Suprapubic skin (tissue), 4 donors: ENCODE measurements around the gene OGG1. TPM values are rescaled to one million over a fixed set of nuclear protein-coding genes. Genes with fewer than 3 reads are reported as not detected.

ENCODE experiments used
- DNase-seq, 2 donors: peaks; one replicate each; pipeline ENCODE4 v3.0.0-alpha.2; 2019; ENCODE audit warnings: low spot score in 2 of 2
- H3K27ac ChIP-seq: fragments of 200-600 bp; sonication (generic); one replicate; pipeline ENCODE4 v1.5.1; 2019
- H3K27me3 ChIP-seq: fragments of 200-600 bp; sonication (generic); one replicate; pipeline ENCODE4 v1.5.1; 2019
- H3K36me3 ChIP-seq: fragments of 200-600 bp; sonication (generic); one replicate; pipeline ENCODE4 v1.5.1; 2019
- H3K4me1 ChIP-seq: fragments of 200-600 bp; sonication (generic); one replicate; pipeline ENCODE4 v1.5.1; 2019
- H3K4me3 ChIP-seq: fragments of 200-600 bp; sonication (generic); one replicate; pipeline ENCODE4 v1.5.1; 2019; ENCODE audit warnings: mild to moderate bottlenecking
- H3K9me3 ChIP-seq: fragments of 200-600 bp; sonication (generic); one replicate; pipeline ENCODE4 v1.5.1; 2019
- EP300 ChIP-seq: sonication (generic); formaldehyde crosslinking; IDR thresholded peaks from one replicate; pipeline ENCODE4 v1.6.1; 2017; ENCODE audit warnings: antibody characterized with exemption
- POLR2A ChIP-seq, 2 donors: fragments of 450-650 bp; IDR thresholded peaks; one replicate each; pipeline ENCODE4 v1.6.1; 2017; ENCODE audit warnings: antibody characterized with exemption in 2 of 2, mild to moderate bottlenecking in 2 of 2, moderate library complexity in 2 of 2
- POLR2AphosphoS5 ChIP-seq, 3 donors: sonication (generic); formaldehyde crosslinking; IDR thresholded peaks; one replicate each; pipeline ENCODE4 v1.6.1; 2017; ENCODE audit warnings: antibody characterized with exemption in 3 of 3
- WGBS: methylation state at CpG from one replicate; pipeline ENCODE4 v1.1.5; 2018; 5-methylcytosine and 5-hydroxymethylcytosine counted together
- total RNA-seq, 4 donors: library from RNA; depleted of rRNA; stranded (reverse); fragments of >200 nt; gene quantifications; one replicate each; pipeline ENCODE4 v1.1.0, GENCODE V29; 2016
- TF ChIP-seq, protein P1 (sequence below), 2 donors: fragments of 200-600 bp in 1 of 2; fragments of 450-650 bp in 1 of 2; sonication (generic) in 1 of 2; IDR thresholded peaks; one replicate each; pipeline ENCODE4 v1.5.1; 2016 to 2019; ENCODE audit warnings: antibody characterized with exemption in 2 of 2, mild to moderate bottlenecking in 1 of 2, moderate library complexity in 1 of 2

OGG1 gene
- total RNA-seq, 4 donors from 2014 or later: 15.7 to 29.6 (median 25.5) TPM

DNA sequence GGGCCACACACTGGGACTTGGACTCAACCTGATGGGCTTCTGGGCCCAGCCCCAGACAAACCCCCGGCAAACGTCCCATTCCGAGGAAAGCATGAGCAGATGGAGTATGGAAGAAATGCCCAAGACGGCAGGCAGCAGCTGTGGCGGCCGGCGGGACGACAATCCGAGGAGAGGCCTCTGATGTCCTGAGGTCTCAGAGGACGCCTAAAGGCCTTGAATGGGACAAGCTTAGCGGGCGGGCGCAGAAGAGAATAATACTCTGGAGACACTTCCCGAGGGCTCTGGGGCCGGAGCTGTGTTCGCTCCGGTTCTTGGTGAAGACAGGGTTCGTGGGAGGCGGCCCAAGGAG lies 482 bp upstream of the OGG1 start:
- Histone ChIP-seq H3K36me3 (peaks cover 60% of the 10 kb centered on the region), H3K4me1 (peaks cover 32% of the 10 kb centered on the region), H3K27ac (peak overlapping the region; percentile 90), H3K9me3 (no peaks in the 10 kb centered on the region), H3K27me3 (no peaks in the 10 kb centered on the region), H3K4me3 (peak overlapping the region; percentile 74)
- WGBS: 5% methylated on average over 17 of the region's 19 CpGs
- DNase-seq: no peak
- TF ChIP-seq, protein P1, sequence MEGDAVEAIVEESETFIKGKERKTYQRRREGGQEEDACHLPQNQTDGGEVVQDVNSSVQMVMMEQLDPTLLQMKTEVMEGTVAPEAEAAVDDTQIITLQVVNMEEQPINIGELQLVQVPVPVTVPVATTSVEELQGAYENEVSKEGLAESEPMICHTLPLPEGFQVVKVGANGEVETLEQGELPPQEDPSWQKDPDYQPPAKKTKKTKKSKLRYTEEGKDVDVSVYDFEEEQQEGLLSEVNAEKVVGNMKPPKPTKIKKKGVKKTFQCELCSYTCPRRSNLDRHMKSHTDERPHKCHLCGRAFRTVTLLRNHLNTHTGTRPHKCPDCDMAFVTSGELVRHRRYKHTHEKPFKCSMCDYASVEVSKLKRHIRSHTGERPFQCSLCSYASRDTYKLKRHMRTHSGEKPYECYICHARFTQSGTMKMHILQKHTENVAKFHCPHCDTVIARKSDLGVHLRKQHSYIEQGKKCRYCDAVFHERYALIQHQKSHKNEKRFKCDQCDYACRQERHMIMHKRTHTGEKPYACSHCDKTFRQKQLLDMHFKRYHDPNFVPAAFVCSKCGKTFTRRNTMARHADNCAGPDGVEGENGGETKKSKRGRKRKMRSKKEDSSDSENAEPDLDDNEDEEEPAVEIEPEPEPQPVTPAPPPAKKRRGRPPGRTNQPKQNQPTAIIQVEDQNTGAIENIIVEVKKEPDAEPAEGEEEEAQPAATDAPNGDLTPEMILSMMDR (IDR thresholded peaks at IDR 0.05): no peak
- TF ChIP-seq POLR2A (IDR thresholded peaks at IDR 0.05): no peak
- TF ChIP-seq POLR2AphosphoS5 (IDR thresholded peaks at IDR 0.05): no peak
- TF ChIP-seq EP300: no peak

DNA sequence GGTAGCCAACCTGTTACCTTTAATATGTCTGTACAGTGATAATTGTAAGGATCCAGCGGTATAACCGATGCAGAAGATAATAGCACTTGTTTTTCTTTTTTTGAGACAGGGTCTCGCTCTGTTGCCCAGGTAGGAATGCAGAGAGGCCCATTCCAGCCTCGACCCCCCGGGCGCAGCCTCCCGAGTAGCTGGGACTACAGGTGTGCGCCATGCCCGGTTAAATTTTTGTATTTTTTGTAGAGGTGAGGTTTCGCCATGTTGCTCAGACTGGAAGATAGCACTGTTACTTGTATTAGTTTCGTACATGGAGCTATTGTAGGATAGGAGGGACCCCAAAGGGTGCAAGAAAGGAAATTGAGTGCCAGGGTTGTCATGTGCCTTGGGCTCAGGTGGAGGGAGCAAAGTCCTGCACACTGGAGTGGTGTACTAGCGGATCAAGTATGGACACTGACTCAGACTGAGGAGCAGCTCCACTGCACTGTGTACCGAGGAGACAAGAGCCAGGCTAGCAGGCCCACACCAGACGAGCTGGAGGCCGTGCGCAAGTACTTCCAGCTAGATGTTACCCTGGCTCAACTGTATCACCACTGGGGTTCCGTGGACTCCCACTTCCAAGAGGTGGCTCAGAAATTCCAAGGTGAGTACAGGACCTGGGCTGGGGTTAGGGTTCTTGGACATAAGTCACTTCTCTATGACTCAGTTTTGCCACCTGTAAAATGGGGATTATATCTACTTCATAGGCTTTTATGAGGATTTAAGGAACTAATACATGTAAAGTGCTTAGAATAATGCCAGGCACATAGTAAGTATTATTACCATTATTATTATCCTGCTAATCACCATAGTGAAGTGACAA lies 1.0 kb downstream of the OGG1 start:
- no peak for TF ChIP-seq EP300
- TF ChIP-seq POLR2AphosphoS5 (IDR thresholded peaks at IDR 0.05): no peak
- Histone ChIP-seq H3K36me3 (peaks cover 45% of the 10 kb centered on the region), H3K9me3 (no peaks in the 10 kb centered on the region), H3K4me1 (peaks cover 46% of the 10 kb centered on the region), H3K4me3 (peak overlapping the region; percentile 74), H3K27me3 (no peaks in the 10 kb centered on the region), H3K27ac (peak overlapping the region; percentile 90)
- no peak for DNase-seq
- WGBS: 33% methylated on average over 17 of the region's 17 CpGs

DNA sequence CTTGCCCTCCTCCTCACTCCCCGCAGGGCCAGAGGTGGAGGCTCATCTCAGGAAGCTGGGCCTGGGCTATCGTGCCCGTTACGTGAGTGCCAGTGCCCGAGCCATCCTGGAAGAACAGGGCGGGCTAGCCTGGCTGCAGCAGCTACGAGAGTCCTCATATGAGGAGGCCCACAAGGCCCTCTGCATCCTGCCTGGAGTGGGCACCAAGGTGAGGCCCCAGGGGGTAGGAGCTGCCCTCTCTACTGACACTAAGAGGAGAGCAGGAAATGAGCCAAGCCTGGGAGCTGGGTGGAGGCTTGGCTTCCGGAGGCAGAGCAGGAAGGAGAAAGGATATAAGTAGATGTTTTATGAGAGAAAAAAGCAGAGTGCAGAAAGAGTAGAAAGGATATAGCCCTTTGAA lies 4.9 kb downstream of the OGG1 start:
- TF ChIP-seq EP300 (no peak), POLR2AphosphoS5 (IDR thresholded peaks at IDR 0.05) (no peak), POLR2A (IDR thresholded peaks at IDR 0.05) (no peak)
- TF ChIP-seq, protein P1 (IDR thresholded peaks at IDR 0.05): no peak
- Histone ChIP-seq H3K36me3 (peaks cover 58% of the 10 kb centered on the region), H3K4me1 (peaks cover 38% of the 10 kb centered on the region), H3K27ac (peak overlapping the region; percentile 45), H3K27me3 (no peaks in the 10 kb centered on the region), H3K9me3 (no peaks in the 10 kb centered on the region), H3K4me3 (no peak overlapping the region)
- DNase-seq: no peak
- 53% methylated on average over 8 of the region's 8 CpGs for WGBS

DNA sequence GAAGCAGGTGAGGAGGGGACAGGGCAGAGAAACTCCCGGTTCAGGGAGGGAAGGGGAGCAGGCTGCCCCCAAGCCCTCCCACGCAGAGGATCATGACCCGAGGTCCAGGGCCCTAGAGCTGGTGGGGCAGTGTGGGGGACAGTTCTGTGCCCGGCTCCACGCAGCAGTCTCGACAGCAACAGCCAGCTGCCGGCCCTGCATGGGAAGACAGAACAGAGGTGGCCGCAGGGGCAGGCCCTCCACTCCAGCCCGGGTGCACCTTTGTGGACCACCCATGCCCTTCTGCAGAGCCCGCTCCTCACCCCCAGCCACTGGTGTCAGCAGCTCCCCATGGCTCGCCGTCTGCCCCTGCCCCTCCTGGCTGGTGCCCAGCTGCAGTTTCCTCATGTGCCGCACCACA lies 7.7 kb downstream of the OGG1 start:
- no peaks in the 10 kb centered on the region for H3K27me3 ChIP-seq
- no peaks in the 10 kb centered on the region for H3K9me3 ChIP-seq
- TF ChIP-seq EP300: no peak
- TF ChIP-seq, protein P1 (IDR thresholded peaks at IDR 0.05): no peak
- TF ChIP-seq POLR2AphosphoS5 (IDR thresholded peaks at IDR 0.05): no peak
- no peak for TF ChIP-seq POLR2A (IDR thresholded peaks at IDR 0.05)
- WGBS: 91% methylated on average over 11 of the region's 13 CpGs
- H3K27ac ChIP-seq: no peak overlapping the region
- H3K36me3 ChIP-seq: peaks cover 72% of the 10 kb centered on the region
- no peak for DNase-seq
- no peak overlapping the region for H3K4me3 ChIP-seq
- H3K4me1 ChIP-seq: peaks cover 17% of the 10 kb centered on the region

DNA sequence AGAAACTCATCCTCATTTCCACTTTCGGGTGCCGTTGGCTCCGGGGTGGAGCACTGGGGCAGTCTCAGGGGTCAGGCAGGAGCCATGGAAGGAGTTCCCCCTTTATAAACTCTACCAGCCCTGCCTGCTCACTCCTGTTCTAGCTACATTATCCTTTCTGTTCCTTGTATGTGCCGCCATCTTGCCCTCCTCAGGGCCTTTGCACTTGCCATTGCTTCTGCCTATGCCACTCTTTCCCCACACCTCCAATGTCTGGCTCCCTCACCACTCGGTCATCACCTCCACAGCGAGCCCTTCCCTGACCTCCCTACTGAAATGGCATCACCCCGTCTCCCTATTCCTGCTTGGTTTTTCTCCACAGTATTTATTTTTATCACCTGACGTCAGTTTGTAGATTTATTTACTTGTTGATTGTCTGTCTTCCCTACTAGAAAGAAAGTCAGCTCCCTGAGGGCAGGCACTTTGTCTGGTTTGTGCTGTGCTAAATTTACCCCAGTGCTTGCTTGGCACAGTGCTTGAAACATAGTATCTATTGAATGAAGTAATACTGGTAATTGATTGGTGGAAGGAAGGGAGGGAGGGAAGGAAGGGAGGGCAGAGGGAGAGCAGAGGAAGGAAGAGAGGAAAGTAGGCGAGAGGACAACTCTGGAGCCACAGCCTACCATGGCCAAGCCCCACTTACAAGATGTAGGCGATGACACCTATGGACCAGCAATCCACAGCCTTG lies 11.2 kb downstream of the OGG1 start:
- H3K27ac ChIP-seq: no peak overlapping the region
- H3K4me3 ChIP-seq: no peak overlapping the region
- TF ChIP-seq EP300: no peak
- H3K36me3 ChIP-seq: peaks cover 73% of the 10 kb centered on the region
- no peaks in the 10 kb centered on the region for H3K27me3 ChIP-seq
- H3K9me3 ChIP-seq: no peaks in the 10 kb centered on the region
- no peaks in the 10 kb centered on the region for H3K4me1 ChIP-seq
- DNase-seq: no peak
- 91% methylated on average over 10 of the region's 10 CpGs for WGBS

DNA sequence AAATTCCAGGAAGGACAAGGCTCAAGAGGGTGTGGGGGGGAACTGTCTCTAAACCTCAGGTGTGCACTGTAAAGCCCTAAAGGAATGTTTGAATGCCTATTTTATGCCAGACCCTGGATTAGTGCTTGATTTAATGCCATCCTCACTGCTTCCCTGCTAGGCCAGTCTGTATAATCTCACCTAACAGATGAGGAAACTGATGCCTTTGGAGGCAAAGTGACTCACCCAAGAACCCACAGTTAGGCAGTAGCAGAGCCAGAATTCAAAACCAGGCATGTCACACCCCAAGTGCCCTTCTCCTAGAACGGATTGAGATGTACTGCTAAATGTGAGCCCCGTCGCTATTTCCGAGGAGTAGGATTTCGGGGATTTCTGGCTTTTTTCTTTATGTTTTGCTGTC lies 12.2 kb downstream of the OGG1 start:
- H3K27me3 ChIP-seq: no peaks in the 10 kb centered on the region
- peaks cover 63% of the 10 kb centered on the region for H3K36me3 ChIP-seq
- no peak overlapping the region for H3K4me3 ChIP-seq
- TF ChIP-seq POLR2AphosphoS5 (IDR thresholded peaks at IDR 0.05) (no peak), POLR2A (IDR thresholded peaks at IDR 0.05) (no peak), EP300 (no peak)
- TF ChIP-seq, protein P1 (IDR thresholded peaks at IDR 0.05): no peak
- H3K4me1 ChIP-seq: no peaks in the 10 kb centered on the region
- no peaks in the 10 kb centered on the region for H3K9me3 ChIP-seq
- no peak for DNase-seq
- no peak overlapping the region for H3K27ac ChIP-seq
- WGBS: 91% methylated on average over 5 of the region's 5 CpGs
